ENCODE measurements around the gene NRXN3. TPM values are rescaled to one million over a fixed set of nuclear protein-coding genes. Genes with fewer than 3 reads are reported as not detected.

The NRXN3 gene
- total RNA-seq, 2 experiments from 2014 or later = not detected

GRCh38 chr14:79413734-79414428, 1243.7 kb downstream of the NRXN3 start:
- Histone ChIP-seq H3K79me2 (ENCODE audit: insufficient read depth, low read depth, low read length) (no peaks in the 10 kb centered on the region), H3K27ac (ENCODE audit: low read depth, low read length, poor library complexity, severe bottlenecking) (no peak overlapping the region), H3K4me3 (ENCODE audit: low read depth, low read length, poor library complexity, severe bottlenecking) (no peak overlapping the region), H4K20me1 (ENCODE audit: insufficient read depth, low read length) (no peaks in the 10 kb centered on the region), H3K36me3 (ENCODE audit: insufficient read depth, low read length) (no peaks in the 10 kb centered on the region), H3K4me1 (ENCODE audit: insufficient read depth, low read length, poor library complexity, severe bottlenecking) (no peaks in the 10 kb centered on the region), H3K9me2 (ENCODE audit: insufficient read depth, low read length) (no peaks in the 10 kb centered on the region), H3K9me3 (ENCODE audit: low read length) (no peaks in the 10 kb centered on the region), H2AFZ (ENCODE audit: low read length) (no peak overlapping the region), H3K4me2 (ENCODE audit: low read length) (no peak overlapping the region)
- DNase-seq (ENCODE audit: low spot score) = no peak
- ChIA-PET CTCF (ENCODE audit: unreplicated experiment) (no interaction called here), POLR2A (interaction anchor here (0.6 to 0.8 kb wide), 3 partner anchors 11 to 553 kb away, joined by 3 to 7 read pairs (median 6); no protein-coding TSS in a partner anchor)
- no peak for TF ChIP-seq EZH2phosphoT487 (IDR thresholded peaks at IDR 0.05; ENCODE audit: borderline replicate concordance, low read depth, low read length)
- TF ChIP-seq, protein P1, sequence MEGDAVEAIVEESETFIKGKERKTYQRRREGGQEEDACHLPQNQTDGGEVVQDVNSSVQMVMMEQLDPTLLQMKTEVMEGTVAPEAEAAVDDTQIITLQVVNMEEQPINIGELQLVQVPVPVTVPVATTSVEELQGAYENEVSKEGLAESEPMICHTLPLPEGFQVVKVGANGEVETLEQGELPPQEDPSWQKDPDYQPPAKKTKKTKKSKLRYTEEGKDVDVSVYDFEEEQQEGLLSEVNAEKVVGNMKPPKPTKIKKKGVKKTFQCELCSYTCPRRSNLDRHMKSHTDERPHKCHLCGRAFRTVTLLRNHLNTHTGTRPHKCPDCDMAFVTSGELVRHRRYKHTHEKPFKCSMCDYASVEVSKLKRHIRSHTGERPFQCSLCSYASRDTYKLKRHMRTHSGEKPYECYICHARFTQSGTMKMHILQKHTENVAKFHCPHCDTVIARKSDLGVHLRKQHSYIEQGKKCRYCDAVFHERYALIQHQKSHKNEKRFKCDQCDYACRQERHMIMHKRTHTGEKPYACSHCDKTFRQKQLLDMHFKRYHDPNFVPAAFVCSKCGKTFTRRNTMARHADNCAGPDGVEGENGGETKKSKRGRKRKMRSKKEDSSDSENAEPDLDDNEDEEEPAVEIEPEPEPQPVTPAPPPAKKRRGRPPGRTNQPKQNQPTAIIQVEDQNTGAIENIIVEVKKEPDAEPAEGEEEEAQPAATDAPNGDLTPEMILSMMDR (conservative IDR thresholded peaks at IDR 0.05; ENCODE audit: low read length) = no peak
- BruUV-seq (replicated peaks) = no TSS peak
- intact Hi-C loops (cut with micrococcal nuclease; ENCODE audit: unreplicated experiment) = no loop called here

DNA sequence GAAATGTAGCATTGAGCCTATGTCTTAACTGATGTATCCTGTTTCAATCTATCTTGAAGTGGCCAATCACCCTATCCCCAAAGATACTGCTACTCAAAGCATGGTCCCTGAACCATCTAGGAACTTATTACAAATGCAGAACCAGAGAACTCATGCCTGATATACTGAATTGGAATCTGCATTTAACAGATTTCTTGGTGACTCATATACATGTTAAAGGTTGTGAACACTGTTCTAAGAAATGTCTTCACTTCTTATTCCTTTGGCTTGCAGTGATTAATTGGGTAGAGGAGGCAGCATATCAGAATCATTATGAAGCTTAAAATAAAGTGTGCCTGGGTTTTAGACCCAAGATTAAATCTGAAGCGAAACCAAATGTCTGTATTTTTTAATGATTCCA, 1245.6 kb downstream of the NRXN3 start:
- no peaks in the 10 kb centered on the region for H3K36me3 ChIP-seq (ENCODE audit: insufficient read depth, low read length)
- no peaks in the 10 kb centered on the region for H4K20me1 ChIP-seq (ENCODE audit: insufficient read depth, low read length)
- H3K4me3 ChIP-seq (ENCODE audit: low read depth, low read length, poor library complexity, severe bottlenecking) = no peak overlapping the region
- no peak for DNase-seq (ENCODE audit: low spot score)
- H3K9me2 ChIP-seq (ENCODE audit: insufficient read depth, low read length) = no peaks in the 10 kb centered on the region
- no peaks in the 10 kb centered on the region for H3K9me3 ChIP-seq (ENCODE audit: low read length)
- H2AFZ ChIP-seq (ENCODE audit: low read length) = no peak overlapping the region
- no TSS peak for BruUV-seq (replicated peaks)
- no peaks in the 10 kb centered on the region for H3K4me1 ChIP-seq (ENCODE audit: insufficient read depth, low read length, poor library complexity, severe bottlenecking)
- no peak overlapping the region for H3K27ac ChIP-seq (ENCODE audit: low read depth, low read length, poor library complexity, severe bottlenecking)
- ChIA-PET CTCF (ENCODE audit: unreplicated experiment) (no interaction called here), POLR2A (no interaction called here)
- TF ChIP-seq, protein P1 (conservative IDR thresholded peaks at IDR 0.05; ENCODE audit: low read length) = no peak
- TF ChIP-seq EZH2phosphoT487 (IDR thresholded peaks at IDR 0.05; ENCODE audit: borderline replicate concordance, low read depth, low read length) = no peak
- no peak overlapping the region for H3K4me2 ChIP-seq (ENCODE audit: low read length)
- intact Hi-C loops (cut with micrococcal nuclease; ENCODE audit: unreplicated experiment) = no loop called here
- H3K79me2 ChIP-seq (ENCODE audit: insufficient read depth, low read depth, low read length) = no peaks in the 10 kb centered on the region

DNA sequence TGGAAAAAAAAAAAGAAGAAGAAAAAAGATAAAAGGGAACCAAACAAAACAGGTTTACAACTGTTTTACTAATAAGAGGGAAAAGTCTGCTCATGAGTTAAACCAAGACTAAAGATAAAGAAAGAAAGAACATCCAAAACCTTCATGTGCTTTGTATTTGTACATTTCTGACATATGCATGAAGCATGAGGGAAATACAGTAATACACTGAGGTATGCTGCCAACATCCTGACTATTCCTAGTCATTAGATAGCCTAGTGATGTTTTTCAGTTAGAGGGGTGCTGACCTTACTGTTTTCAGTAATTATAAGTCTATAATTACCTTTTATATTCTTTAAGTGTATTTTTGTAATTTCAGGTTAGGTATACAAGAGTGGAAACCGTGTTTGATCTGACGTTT, 1247.8 kb downstream of the NRXN3 start:
- BruUV-seq (replicated peaks) = no TSS peak
- no peak overlapping the region for H3K4me2 ChIP-seq (ENCODE audit: low read length)
- TF ChIP-seq, protein P1 (conservative IDR thresholded peaks at IDR 0.05; ENCODE audit: low read length) = no peak
- TF ChIP-seq EZH2phosphoT487 (IDR thresholded peaks at IDR 0.05; ENCODE audit: borderline replicate concordance, low read depth, low read length) = no peak
- H3K79me2 ChIP-seq (ENCODE audit: insufficient read depth, low read depth, low read length) = no peaks in the 10 kb centered on the region
- no peaks in the 10 kb centered on the region for H3K4me1 ChIP-seq (ENCODE audit: insufficient read depth, low read length, poor library complexity, severe bottlenecking)
- POLR2A ChIA-PET = no interaction called here
- no peak overlapping the region for H3K4me3 ChIP-seq (ENCODE audit: low read depth, low read length, poor library complexity, severe bottlenecking)
- no peaks in the 10 kb centered on the region for H3K9me2 ChIP-seq (ENCODE audit: insufficient read depth, low read length)
- no peaks in the 10 kb centered on the region for H3K9me3 ChIP-seq (ENCODE audit: low read length)
- no peak overlapping the region for H2AFZ ChIP-seq (ENCODE audit: low read length)
- intact Hi-C loops (cut with micrococcal nuclease; ENCODE audit: unreplicated experiment) = no loop called here
- H3K36me3 ChIP-seq (ENCODE audit: insufficient read depth, low read length) = no peaks in the 10 kb centered on the region
- no peaks in the 10 kb centered on the region for H4K20me1 ChIP-seq (ENCODE audit: insufficient read depth, low read length)
- no peak for DNase-seq (ENCODE audit: low spot score)
- CTCF ChIA-PET (ENCODE audit: unreplicated experiment) = no interaction called here
- H3K27ac ChIP-seq (ENCODE audit: low read depth, low read length, poor library complexity, severe bottlenecking) = no peak overlapping the region
